HepG2 (cell line): ENCODE results near the gene LGALS7B. TPM values are rescaled to one million over a fixed set of nuclear protein-coding genes. Genes with fewer than 3 reads are reported as not detected.
"Not testable (repeated sequence)": the region's sequence is repeated elsewhere in the genome, so short reads cannot be mapped to it uniquely, and the experiment has no call there.

Experiments
- ATAC-seq: fragments of 200-7000 bp; cut with Tn5 transposase; 3 replicates; pipeline ENCODE4 v1.9.1; 2020; ENCODE audit warnings: mild to moderate bottlenecking, moderate library complexity
- BruUV-seq: library from RNA; stranded (reverse); fragments of 400-500 nt; replicated peaks from 2 replicates; lab custom pipeline; 2021; lab: Mats Ljungman, UMichigan
- CTCF ChIA-PET: fragments of 300-600 bp; formaldehyde crosslinking; extraction: SDS; loops from one replicate; lab custom pipeline; 2021; ENCODE audit warnings: low total read pairs, inconsistent platforms, low intra/inter-chr PET ratio; lab: Yijun Ruan, JAX
- POLR2A ChIA-PET: fragments of 350-600 bp; sonication (Branson Sonifier 250); formaldehyde crosslinking; loops from one replicate; lab custom pipeline; 2020; ENCODE audit warnings: antibody characterized with exemption, inconsistent platforms; lab: Yijun Ruan, JAX
- DNase-seq: peaks from one replicate; pipeline ENCODE4 v3.0.0-alpha.2; 2015; ENCODE audit warnings: low spot score
- FAIRE-seq: peaks from 3 replicates; lab custom pipeline; 2011; peaks lifted over from hg19 to GRCh38; lab: Jason Lieb, UNC
- H2AFZ ChIP-seq: one replicate; pipeline ENCODE4 v1.6.1; 2011; ENCODE audit warnings: low read length, inconsistent platforms
- H3K27ac ChIP-seq: fragments of 300-600 bp; 3 replicates; pipeline ENCODE4 v1.8.0; 2011; ENCODE audit warnings: mixed run types, mild to moderate bottlenecking, mixed read lengths, low read length, inconsistent platforms; ENCODE audit not compliant: insufficient read depth; ENCODE audit errors: extremely low read length
- H3K27me3 ChIP-seq, 2 experiments: fragments of 200-600 bp in 1 of 2; 2 replicates in 1 of 2; 3 replicates in 1 of 2; pipeline versions ENCODE4 v1.6.0 to v1.8.0; 2011; ENCODE audit warnings: low read length in 2 of 2, mild to moderate bottlenecking in 2 of 2, moderate library complexity in 2 of 2, inconsistent platforms in 1 of 2; ENCODE audit not compliant: insufficient read depth in 2 of 2, control insufficient read depth in 1 of 2
- H3K36me3 ChIP-seq, 2 experiments: fragments of 200-600 bp in 1 of 2; replicated peaks in 1 of 2; 2 replicates in 1 of 2; 3 replicates in 1 of 2; pipeline versions ENCODE4 v1.5.1 to v1.8.0; 2011; ENCODE audit warnings: low read length in 2 of 2, inconsistent platforms in 1 of 2; ENCODE audit not compliant: insufficient read depth in 2 of 2, control insufficient read depth in 1 of 2
- H3K4me1 ChIP-seq: 2 replicates; pipeline ENCODE4 v1.5.1; 2012; ENCODE audit warnings: low read length, inconsistent platforms; ENCODE audit not compliant: insufficient read depth
- H3K4me2 ChIP-seq: 2 replicates; pipeline ENCODE4 v1.6.0; 2011; ENCODE audit warnings: low read depth, low read length, inconsistent platforms
- H3K4me3 ChIP-seq, 3 experiments: fragments of 200-600 bp in 1 of 3; sonication (generic), shearing (Covaris generic) in 1 of 3; replicated peaks in 1 of 3; 2 replicates each; pipeline ENCODE4 v1.5.1; 2011 to 2016; ENCODE audit warnings: low read length in 3 of 3, inconsistent platforms in 2 of 3, low read depth in 2 of 3, mild to moderate bottlenecking in 2 of 3, control low read depth in 1 of 3, mixed read lengths in 1 of 3; ENCODE audit not compliant: insufficient read depth in 1 of 3
- H3K79me2 ChIP-seq: one replicate; pipeline ENCODE4 v1.6.1; 2011; ENCODE audit warnings: low read length, inconsistent platforms; ENCODE audit not compliant: insufficient read depth
- H3K9ac ChIP-seq: 2 replicates; pipeline ENCODE4 v1.6.0; 2011; ENCODE audit warnings: mild to moderate bottlenecking, low read depth, low read length, inconsistent platforms; ENCODE audit not compliant: insufficient read depth
- H3K9me3 ChIP-seq: 2 replicates; pipeline ENCODE4 v1.5.1; 2012; ENCODE audit warnings: mild to moderate bottlenecking, low read length
- H4K20me1 ChIP-seq: 2 replicates; pipeline ENCODE4 v1.6.0; 2011; ENCODE audit warnings: inconsistent platforms, mild to moderate bottlenecking, low read length, moderate library complexity; ENCODE audit not compliant: insufficient read depth
- AGO2 ChIP-seq: fragments of 200-400 bp; formaldehyde crosslinking; optimal IDR thresholded peaks from 2 replicates; pipeline ENCODE3; 2017; ENCODE audit warnings: mild to moderate bottlenecking, low read depth, low read length, moderate library complexity
- NR2F6 ChIP-seq, 2 experiments: IDR thresholded peaks; 2 replicates each; pipeline ENCODE4 v1.6.1; 2016; ENCODE audit warnings: antibody characterized with exemption in 1 of 2, mild to moderate bottlenecking in 1 of 2
- PRPF4 ChIP-seq: fragments of 200-400 bp; formaldehyde crosslinking; IDR thresholded peaks from 2 replicates; pipeline ENCODE4 v1.6.1; 2016; ENCODE audit warnings: low read length, low read depth; ENCODE audit not compliant: poor library complexity, severe bottlenecking
- RBFOX2 ChIP-seq: fragments of 200-400 bp; formaldehyde crosslinking; IDR thresholded peaks from 2 replicates; pipeline ENCODE4 v1.6.1; 2017; ENCODE audit warnings: low read depth, mild to moderate bottlenecking, low read length
- ZNF17 ChIP-seq: sonication (generic); formaldehyde crosslinking; IDR thresholded peaks from 2 replicates; pipeline ENCODE4 v1.5.0; 2020; ENCODE audit warnings: mild to moderate bottlenecking, missing genetic modification reagents
- ZNF30 ChIP-seq: sonication (generic); formaldehyde crosslinking; IDR thresholded peaks from 2 replicates; pipeline ENCODE4 v1.5.0; 2020; ENCODE audit warnings: mild to moderate bottlenecking, missing genetic modification reagents
- ZNF850 ChIP-seq: sonication (generic); formaldehyde crosslinking; conservative IDR thresholded peaks from 2 replicates; pipeline ENCODE4 v1.9.0; 2021; ENCODE audit warnings: mild to moderate bottlenecking, missing genetic modification reagents
- WGBS: methylation state at CpG from one replicate; pipeline ENCODE4 v1.1.6; 2017; ENCODE audit warnings: low lambda C conversion rate; 5-methylcytosine and 5-hydroxymethylcytosine counted together
- in situ Hi-C: cut with HindIII; loops from 2 replicates; pipeline ENCODE4 v1.10.0; 2017; ENCODE audit warnings: low pct_unique_long_range_greater_than_20kb; ENCODE audit not compliant: extremely low pct_ligation_motif_present
- intact Hi-C: fragments of 100-400 bp; cut with micrococcal nuclease; formaldehyde crosslinking; loops from one replicate; pipeline ENCODE4 v1.10.0; 2022; ENCODE audit not compliant: unreplicated experiment
- polyA plus RNA-seq, 8 experiments: library from polyadenylated mRNA; depleted of rRNA in 3 of 8; stranded (reverse) in 7 of 8; unstranded in 1 of 8; fragments of >200 nt; fragmentation: Illumina TruSeq in 4 of 8; extraction: Trizol in 4 of 8; gene quantifications; 2 replicates each; pipeline versions ENCODE4 v1.2.1 to v1.2.3, GENCODE V29; 2011 to 2016; ENCODE audit warnings: low read depth in 4 of 8, missing spikeins in 1 of 8, mixed read lengths in 1 of 8; ENCODE audit not compliant: insufficient read depth in 1 of 8
- total RNA-seq, 5 experiments: library from RNA; depleted of rRNA; stranded (reverse); fragments of >200 nt; fragmentation: Illumina TruSeq; extraction: Trizol; gene quantifications; 2 replicates each; pipeline ENCODE4 v1.2.3, GENCODE V29; 2016; ENCODE audit warnings: low read depth in 1 of 5
- TF ChIP-seq, protein P1 (sequence below): sonication (generic); formaldehyde crosslinking; IDR thresholded peaks from 2 replicates; pipeline ENCODE4 v1.8.0; 2022; ENCODE audit warnings: mild to moderate bottlenecking, missing genetic modification reagents, borderline replicate concordance

The LGALS7B gene
- total and polyA plus RNA-seq, 2 of the 13 experiments (the other 11 are each of a cell fraction or from before 2014, with no cell fraction given) = 1.7 to 2.1 TPM

DNA sequence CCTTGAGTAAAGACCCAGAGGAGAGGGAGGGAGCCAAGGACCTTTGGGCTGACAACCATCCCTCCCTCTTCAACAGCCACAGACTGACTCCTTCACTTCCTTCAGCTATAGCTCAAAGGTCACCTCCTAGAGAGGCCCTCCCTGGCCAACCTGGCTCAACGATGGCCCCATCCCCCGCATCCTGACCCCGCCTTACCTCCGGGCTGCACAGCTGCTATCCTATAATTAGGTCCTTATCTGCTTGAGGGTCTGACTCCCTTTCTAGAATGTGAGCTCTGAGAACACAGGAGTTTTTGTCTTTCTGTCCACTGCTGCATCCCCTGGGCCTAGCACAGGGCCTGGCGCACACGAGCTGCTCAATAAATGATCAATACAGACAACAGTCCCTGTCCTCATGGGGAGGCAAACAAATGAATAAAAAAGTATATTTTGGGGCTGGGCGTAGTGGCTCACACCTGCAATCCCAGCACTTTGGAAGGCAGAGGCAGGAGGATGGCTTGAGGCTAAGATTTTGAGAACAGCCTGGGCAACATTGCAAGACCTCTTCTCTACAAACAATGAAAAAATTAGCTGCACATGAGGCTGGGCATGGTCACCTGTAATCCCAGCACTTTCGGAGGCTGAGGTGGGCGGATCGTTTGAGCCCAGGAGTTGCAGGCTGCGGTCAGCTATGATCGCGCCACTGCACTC is 30.4 kb downstream of the LGALS7B start (continued):
- TF ChIP-seq ZNF30 (no peak), PRPF4 (no peak), NR2F6 (IDR thresholded peaks at IDR 0.05) (no peak), NR2F6 (CRISPR knock-in tag; IDR thresholded peaks at IDR 0.05) (0 out of 2 replicates have a peak, but pooled peaks have one; percentile 51), ZNF17 (CRISPR knock-in tag) (no peak)
- TF ChIP-seq, protein P1, sequence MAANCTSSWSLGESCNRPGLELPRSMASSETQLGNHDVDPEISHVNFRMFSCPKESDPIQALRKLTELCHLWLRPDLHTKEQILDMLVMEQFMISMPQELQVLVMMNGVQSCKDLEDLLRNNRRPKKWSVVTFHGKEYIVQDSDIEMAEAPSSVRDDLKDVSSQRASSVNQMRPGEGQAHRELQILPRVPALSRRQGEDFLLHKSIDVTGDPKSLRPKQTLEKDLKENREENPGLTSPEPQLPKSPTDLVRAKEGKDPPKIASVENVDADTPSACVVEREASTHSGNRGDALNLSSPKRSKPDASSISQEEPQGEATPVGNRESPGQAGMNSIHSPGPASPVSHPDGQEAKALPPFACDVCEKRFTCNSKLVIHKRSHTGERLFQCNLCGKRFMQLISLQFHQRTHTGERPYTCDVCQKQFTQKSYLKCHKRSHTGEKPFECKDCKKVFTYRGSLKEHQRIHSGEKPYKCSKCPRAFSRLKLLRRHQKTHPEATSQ (CRISPR knock-in tag) = no peak

DNA sequence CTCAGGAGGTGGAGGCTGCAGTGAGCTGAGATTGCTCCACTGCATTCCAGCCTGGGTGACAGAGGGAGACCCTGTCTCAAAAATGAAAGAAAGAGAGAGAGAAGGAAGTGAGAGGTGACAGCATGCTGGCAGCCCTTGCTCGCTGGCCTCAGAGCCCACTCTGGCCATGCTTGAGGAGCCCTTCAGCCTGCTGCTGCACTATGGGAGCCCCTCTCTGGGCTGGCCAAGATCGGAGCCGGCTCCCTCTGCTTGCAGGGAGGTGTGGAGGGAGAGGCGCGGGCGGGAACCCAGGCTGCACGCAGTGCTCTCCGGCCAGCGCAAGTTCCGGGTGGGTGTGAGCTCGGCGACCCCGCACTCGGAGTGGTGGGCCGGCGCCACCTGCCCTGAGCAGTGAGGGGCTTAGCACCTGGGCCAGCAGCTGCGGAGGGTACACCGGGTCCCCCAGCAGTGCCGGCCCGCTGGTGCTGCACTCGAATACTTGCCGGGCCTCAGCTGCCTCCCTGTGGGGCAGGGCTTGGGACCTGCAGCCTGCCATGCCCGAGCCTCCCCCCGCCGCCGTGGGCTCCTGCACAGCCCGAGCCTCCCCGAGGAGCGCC is 32.3 kb downstream of the LGALS7B start:
- H3K4me3 ChIP-seq, H2AFZ ChIP-seq, H3K9ac ChIP-seq, CTCF ChIA-PET, FAIRE-seq, in situ Hi-C loops, H3K9me3 ChIP-seq: not testable (repeated sequence)
- WGBS = 93% methylated on average over 3 of the region's 29 CpGs
- peak; percentile 35 for TF ChIP-seq AGO2
- TF ChIP-seq ZNF850 (CRISPR knock-in tag) = peak; percentile 98
- peak; percentile 54; the same call in 1 of the 2 replicates for TF ChIP-seq RBFOX2
- TF ChIP-seq, all 625 proteins: peak for 3; not testable (repeated sequence) for 622
- H3K27ac ChIP-seq, BruUV-seq, intact Hi-C loops, ATAC-seq, H3K4me2 ChIP-seq, DNase-seq, H4K20me1 ChIP-seq, H3K27me3 ChIP-seq, H3K79me2 ChIP-seq: not testable (repeated sequence)
- POLR2A ChIA-PET = interaction anchor here (1.2 to 4.9 kb wide), 5 partner anchors 11 to 86 kb away, joined by 3 to 77 read pairs (median 3); partner anchors contain the start of genes CAPN12 and ECH1
- Histone ChIP-seq H3K36me3 (peaks cover 7 to 19% of the 10 kb centered on the region in 2 experiments; a peak in 4 of 5 replicates), H3K4me1 (peaks cover 29% of the 10 kb centered on the region)

DNA sequence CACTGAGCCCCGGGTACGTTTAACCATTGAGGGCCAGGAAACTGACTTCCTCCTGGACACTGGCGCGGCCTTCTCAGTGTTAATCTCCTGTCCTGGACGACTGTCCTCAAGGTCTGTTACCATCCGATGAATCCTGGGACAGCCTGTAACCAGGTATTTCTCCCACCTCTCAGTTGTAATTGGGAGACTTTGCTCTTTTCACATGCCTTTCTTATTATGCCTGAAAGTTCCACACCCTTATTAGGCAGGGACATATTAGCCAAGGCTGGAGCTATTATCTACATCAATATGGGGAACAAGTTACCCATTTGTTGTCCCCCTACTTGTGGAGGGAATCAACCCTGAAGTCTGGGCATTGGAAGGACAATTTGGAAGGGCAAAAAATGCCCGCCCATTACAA is 36.9 kb downstream of the LGALS7B start:
- POLR2A ChIA-PET, H2AFZ ChIP-seq, BruUV-seq, H3K9me3 ChIP-seq, in situ Hi-C loops, H3K27me3 ChIP-seq, H4K20me1 ChIP-seq, FAIRE-seq, intact Hi-C loops, H3K9ac ChIP-seq, ATAC-seq, DNase-seq, CTCF ChIA-PET, H3K4me2 ChIP-seq, H3K4me3 ChIP-seq, H3K79me2 ChIP-seq, H3K27ac ChIP-seq: not testable (repeated sequence)
- WGBS = 94% methylated on average over 3 of the region's 7 CpGs
- peaks cover 7 to 25% of the 10 kb centered on the region in 2 experiments for H3K36me3 ChIP-seq
- peaks cover 33% of the 10 kb centered on the region for H3K4me1 ChIP-seq
